Astrocyte (in vitro differentiated cells and primary cell): ENCODE results near the gene SGCE.
"Not testable (repeated sequence)": the region's sequence is repeated elsewhere in the genome, so short reads cannot be mapped to it uniquely, and the experiment has no call there.

Experiments used
- CTCF ChIP-seq: IDR thresholded peaks from 2 replicates; pipeline ENCODE4 v1.5.1; 2011; ENCODE audit warnings: low read depth, mild to moderate bottlenecking, inconsistent platforms, low read length, moderate library complexity; ENCODE audit not compliant: insufficient read depth
- EZH2 ChIP-seq: IDR thresholded peaks from 2 replicates; pipeline ENCODE4 v1.6.1; 2012; ENCODE audit warnings: mild to moderate bottlenecking, low read length, inconsistent platforms; ENCODE audit not compliant: insufficient read depth

GRCh38 chr7:94705155-94706021 is 49.5 kb upstream of the SGCE start:
- not testable (repeated sequence) for TF ChIP-seq CTCF, EZH2
